ENCODE data around the gene KLKB1.
"Not testable (repeated sequence)": the region's sequence is repeated elsewhere in the genome, so short reads cannot be mapped to it uniquely, and the experiment has no call there.

KLKB1 gene

GRCh38 chr4:186265250-186265649 lies 37.9 kb downstream of the KLKB1 start:
- DNase-seq (ENCODE audit: low read depth in 2 of 2), result not testable (repeated sequence)

DNA sequence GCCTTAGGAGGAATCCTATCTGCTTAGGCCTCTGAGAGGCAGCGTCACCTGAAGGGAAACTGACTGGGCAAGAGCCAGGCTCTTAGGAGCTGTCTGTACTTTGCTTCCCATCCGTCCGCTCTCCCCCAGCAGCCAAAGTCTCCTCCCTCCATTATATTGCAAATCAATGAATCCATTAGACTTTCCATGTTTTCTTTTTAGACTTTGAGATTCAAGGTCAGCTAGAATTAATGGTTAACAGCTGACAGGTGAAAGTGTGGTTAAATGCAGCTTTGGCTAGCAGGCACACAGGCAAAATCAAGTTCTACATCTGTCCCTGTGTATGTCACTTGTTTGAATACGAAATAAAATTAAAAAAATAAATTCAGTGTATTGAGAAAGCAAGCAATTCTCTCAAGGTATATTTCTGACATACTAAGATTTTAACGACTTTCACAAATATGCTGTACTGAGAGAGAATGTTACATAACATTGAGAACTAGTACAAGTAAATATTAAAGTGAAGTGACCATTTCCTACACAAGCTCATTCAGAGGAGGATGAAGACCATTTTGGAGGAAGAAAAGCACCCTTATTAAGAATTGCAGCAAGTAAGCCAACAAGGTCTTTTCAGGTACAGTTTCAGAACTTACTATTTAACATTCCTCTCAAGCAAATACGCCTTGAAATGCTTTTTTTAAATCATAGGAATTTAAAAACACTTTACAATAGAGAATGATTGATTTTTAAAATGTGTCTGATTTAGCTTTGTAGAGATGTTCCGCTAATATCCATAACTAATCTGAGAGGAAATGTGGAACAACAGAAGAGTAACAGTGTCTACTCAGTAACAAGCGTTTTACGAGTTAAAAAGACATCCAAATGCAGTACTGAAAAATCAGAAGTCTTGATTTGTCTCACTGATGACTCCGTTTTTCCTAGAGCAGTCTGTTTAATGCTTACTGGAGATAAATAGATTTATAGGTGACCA lies 38.7 kb downstream of the KLKB1 start, which contains the start of gene F11:
F11 (plus strand) TSS at position 507 of the 970 bp plus-strand sequence. CDS start 948 bp downstream, outside the sequence.
- DNase-seq (ENCODE audit: low read depth in 2 of 2), result no peak

GRCh38 chr4:186266729-186267456 lies 39.6 kb downstream of the KLKB1 start:
- DNase-seq (ENCODE audit: low read depth in 2 of 2), result no peak

GRCh38 chr4:186271081-186271678 lies 43.9 kb downstream of the KLKB1 start:
- DNase-seq (ENCODE audit: low read depth in 2 of 2), result no peak

- DNase-seq (ENCODE audit: low read depth in 2 of 2), result no peak
These were observed 45.5 kb downstream of the KLKB1 start for GRCh38 chr4:186272699-186273391.

DNA sequence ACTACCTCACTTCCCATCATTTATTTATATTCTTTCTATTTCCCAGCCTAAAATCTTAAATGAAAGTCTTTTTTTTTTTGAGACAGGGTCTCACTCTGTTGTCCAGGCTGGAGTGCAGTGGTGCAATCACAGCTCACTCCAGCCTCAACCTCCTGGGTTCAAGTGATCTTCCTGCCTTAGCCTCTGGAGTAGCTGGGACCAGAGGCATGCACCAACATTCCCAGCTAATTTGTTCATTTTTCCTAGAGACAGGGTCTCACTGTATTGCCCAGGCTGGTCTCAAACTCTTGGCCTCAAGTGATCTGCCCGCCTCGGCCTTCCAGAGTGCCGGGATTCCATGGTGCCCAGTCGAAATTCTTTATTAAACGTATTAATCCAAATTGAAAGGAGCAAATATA lies 46.1 kb downstream of the KLKB1 start:
- DNase-seq (ENCODE audit: low read depth in 2 of 2), result not testable (repeated sequence)

DNA sequence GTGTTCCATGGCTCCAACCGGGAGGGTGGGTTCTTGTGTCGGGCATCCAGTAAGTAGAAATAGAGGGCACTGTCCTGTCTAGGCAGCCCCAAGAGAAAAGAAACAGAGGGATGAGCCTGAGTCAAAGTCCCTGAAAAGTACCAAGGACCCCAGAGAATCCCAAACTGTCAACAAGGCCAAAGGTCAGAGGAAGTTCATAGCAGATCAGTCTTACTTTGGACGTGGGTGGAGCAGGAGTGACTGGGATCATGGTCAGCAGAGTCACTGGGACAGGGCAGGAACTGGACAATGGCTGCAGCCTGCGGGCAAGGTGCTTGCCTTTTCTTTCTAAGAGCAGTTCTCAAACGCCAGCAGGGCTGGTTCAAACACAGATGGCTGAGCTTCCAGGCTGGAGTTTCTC lies 56.0 kb downstream of the KLKB1 start:
- DNase-seq (ENCODE audit: low read depth in 2 of 2), result no peak

DNA sequence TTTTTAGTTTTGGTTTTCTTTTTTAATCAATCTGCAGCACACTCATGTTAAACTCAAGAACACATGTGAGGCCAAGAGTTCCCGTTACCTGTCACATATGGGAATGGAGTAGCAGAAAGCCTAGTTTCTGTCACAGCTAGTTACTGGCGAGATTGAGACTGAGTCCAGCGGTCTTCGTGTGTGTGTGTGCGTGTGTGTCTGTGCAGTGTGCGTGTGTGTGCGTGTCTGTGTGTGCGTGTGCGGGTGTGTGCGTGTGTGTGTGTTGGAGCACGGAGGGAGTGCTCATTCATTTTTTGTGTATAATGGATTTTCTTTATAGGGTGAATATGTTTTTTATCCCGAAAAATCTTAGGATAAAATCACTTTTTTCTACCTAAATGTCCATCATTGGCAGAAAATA lies 57.8 kb downstream of the KLKB1 start:
- DNase-seq (ENCODE audit: low read depth in 2 of 2), result no peak

DNA sequence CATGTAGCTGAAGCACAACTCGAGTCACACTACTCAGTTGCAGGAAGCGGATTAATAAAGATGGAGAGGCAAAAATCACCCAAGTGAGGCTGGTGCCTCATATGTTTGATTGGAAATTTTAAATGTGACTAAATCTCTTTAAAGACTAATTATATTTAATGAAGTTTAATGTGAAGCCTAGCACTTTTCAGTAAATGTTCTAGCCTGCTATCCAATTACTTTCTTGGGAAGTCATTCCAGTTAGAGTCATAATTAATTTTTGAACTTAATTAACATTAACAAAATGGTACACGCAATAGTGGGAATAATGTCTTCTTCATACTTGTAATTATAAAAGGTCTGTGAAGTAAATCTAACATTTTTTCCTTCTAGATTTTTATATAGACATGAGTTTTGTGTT lies 59.3 kb downstream of the KLKB1 start:
- DNase-seq (ENCODE audit: low read depth in 2 of 2), result no peak

DNA sequence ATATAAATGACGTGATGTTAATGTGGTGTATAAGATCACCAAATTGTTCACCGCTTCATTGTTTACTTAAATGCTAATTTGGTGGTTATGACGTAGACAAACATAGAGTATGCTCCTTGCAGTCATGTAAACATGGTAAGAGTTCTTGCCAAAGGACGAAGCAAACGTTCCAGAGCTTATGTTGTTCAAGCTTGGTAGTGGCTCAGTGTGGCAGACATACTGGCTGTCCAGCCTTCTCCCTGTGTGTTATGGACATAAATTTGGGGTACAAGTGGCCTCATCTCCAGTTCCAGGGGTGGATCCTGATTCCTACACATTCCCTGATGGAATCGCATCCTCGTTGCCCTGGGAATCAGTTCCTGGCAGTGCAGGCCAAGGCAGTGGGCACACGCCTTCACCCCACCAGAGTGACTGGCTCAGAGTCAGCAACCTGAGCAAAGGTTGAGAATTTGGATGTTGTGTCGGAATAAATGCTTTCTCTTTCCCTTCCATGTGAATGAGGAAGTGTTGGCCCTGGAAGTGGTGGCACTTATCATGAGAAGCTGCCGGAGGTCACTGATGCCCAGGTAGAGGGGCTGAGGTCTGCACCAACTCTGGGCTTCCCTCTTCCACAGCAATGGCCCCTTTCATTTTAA lies 64.1 kb downstream of the KLKB1 start:
- DNase-seq (ENCODE audit: low read depth in 2 of 2), result no peak

GRCh38 chr4:186294160-186294559 lies 66.9 kb downstream of the KLKB1 start:
- no peak for DNase-seq (ENCODE audit: low read depth in 2 of 2)

DNA sequence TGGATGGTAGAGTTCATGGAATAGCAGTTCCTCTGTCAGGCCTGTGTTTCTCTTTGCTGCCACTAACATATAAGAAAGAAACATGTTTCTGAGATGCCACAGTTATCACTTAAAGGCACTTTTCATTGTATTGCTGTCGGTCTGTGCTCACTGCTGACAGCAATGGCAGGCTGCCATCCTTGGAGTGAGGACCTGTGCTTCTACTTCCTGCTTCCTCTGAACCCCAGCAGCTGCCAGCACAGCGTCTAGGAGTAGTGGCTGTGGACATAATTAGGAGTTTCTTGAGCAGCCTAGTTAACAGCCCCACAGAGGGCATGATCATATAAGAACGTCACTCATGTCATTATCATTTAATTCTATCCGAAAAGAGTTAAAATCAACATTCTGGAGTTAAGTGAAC lies 69.2 kb downstream of the KLKB1 start:
- DNase-seq (ENCODE audit: low read depth in 2 of 2), result no peak

GRCh38 chr4:186297013-186297645 lies 69.8 kb downstream of the KLKB1 start:
- no peak for DNase-seq (ENCODE audit: low read depth in 2 of 2)

GRCh38 chr4:186298031-186298647 lies 70.8 kb downstream of the KLKB1 start:
- no peak for DNase-seq (ENCODE audit: low read depth in 2 of 2)

GRCh38 chr4:186299291-186299690 lies 72.0 kb downstream of the KLKB1 start:
- no peak for DNase-seq (ENCODE audit: low read depth in 2 of 2)

- no peak for DNase-seq (ENCODE audit: low read depth in 2 of 2)
These were observed 73.5 kb downstream of the KLKB1 start for GRCh38 chr4:186300659-186301390.

DNA sequence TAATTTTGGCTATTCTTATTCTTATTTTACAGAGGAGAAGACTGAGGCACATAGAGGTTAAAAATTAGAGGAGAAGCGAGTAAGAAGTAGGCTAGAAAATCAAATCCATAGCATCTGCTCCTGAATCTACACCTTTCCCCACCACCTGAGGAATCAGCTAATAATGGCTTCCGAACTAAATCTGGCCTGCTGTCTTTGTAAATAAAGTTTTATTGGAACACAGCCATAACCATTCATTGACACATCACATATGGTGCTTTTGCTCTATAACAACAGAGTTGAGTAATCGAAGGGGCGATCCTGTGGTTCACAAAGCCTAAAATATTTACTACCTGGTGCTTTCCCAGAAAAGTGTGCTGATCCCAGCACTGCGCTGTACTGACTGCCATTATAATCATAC lies 76.9 kb downstream of the KLKB1 start:
- no peak for DNase-seq (ENCODE audit: low read depth in 2 of 2)

GRCh38 chr4:186304866-186305505 lies 77.7 kb downstream of the KLKB1 start:
- no peak for DNase-seq (ENCODE audit: low read depth in 2 of 2)

GRCh38 chr4:186307497-186307896 lies 80.2 kb downstream of the KLKB1 start:
- no peak for DNase-seq (ENCODE audit: low read depth in 2 of 2)
